ENCODE measurements around the gene MLLT3. TPM values are rescaled to one million over a fixed set of nuclear protein-coding genes. Genes with fewer than 3 reads are reported as not detected.

MLLT3 gene
- total RNA-seq, 1 experiment from 2014 or later: 21.6 TPM

- Histone ChIP-seq H3K4me3 (no peak overlapping the region), H3K36me3 (ENCODE audit: low read depth) (no peaks in the 10 kb centered on the region), H3K27me3 (ENCODE audit: insufficient read depth, low read depth) (no peaks in the 10 kb centered on the region), H2AFZ (no peak overlapping the region), H3K9me2 (ENCODE audit: insufficient read depth) (no peaks in the 10 kb centered on the region), H3K79me2 (ENCODE audit: low read depth) (no peaks in the 10 kb centered on the region), H3K9me3 (ENCODE audit: insufficient read depth, low read depth) (no peaks in the 10 kb centered on the region), H3F3A (ENCODE audit: insufficient read depth, low read depth) (no peaks in the 10 kb centered on the region), H3K4me2 (no peak overlapping the region), H3K27ac (no peak overlapping the region), H4K20me1 (ENCODE audit: insufficient read depth) (no peaks in the 10 kb centered on the region), H3K4me1 (replicated peaks; ENCODE audit: insufficient read depth) (no peaks in the 10 kb centered on the region)
- BruUV-seq (replicated peaks): no TSS peak
- no peak for DNase-seq
- POLR2A ChIA-PET (ENCODE audit: unreplicated experiment): no interaction called here
- no peak for TF ChIP-seq CTCF (conservative IDR thresholded peaks at IDR 0.05)
- no peak for TF ChIP-seq EZH2 (IDR thresholded peaks at IDR 0.05; ENCODE audit: low read depth)
- CTCF ChIA-PET: no interaction called here
- intact Hi-C loops (cut with micrococcal nuclease; ENCODE audit: unreplicated experiment): no loop called here
Observed at GRCh38 chr9:20319241-20319640, 303.1 kb downstream of the MLLT3 start.

GRCh38 chr9:20317701-20318100, 304.6 kb downstream of the MLLT3 start:
- Histone ChIP-seq H3K4me3 (no peak overlapping the region), H3F3A (ENCODE audit: insufficient read depth, low read depth) (no peaks in the 10 kb centered on the region), H3K79me2 (ENCODE audit: low read depth) (no peaks in the 10 kb centered on the region), H3K4me1 (replicated peaks; ENCODE audit: insufficient read depth) (no peaks in the 10 kb centered on the region; the same call in 1 of the 2 replicates), H3K36me3 (ENCODE audit: low read depth) (no peaks in the 10 kb centered on the region), H3K27ac (no peak overlapping the region), H4K20me1 (ENCODE audit: insufficient read depth) (no peaks in the 10 kb centered on the region), H3K9me3 (ENCODE audit: insufficient read depth, low read depth) (no peaks in the 10 kb centered on the region), H3K4me2 (no peak overlapping the region), H2AFZ (no peak overlapping the region), H3K27me3 (ENCODE audit: insufficient read depth, low read depth) (no peaks in the 10 kb centered on the region), H3K9me2 (ENCODE audit: insufficient read depth) (no peaks in the 10 kb centered on the region)
- TF ChIP-seq CTCF (conservative IDR thresholded peaks at IDR 0.05) (no peak), EZH2 (IDR thresholded peaks at IDR 0.05; ENCODE audit: low read depth) (no peak)
- CTCF ChIA-PET: no interaction called here
- POLR2A ChIA-PET (ENCODE audit: unreplicated experiment): no interaction called here
- DNase-seq: no peak
- BruUV-seq (replicated peaks): no TSS peak
- intact Hi-C loops (cut with micrococcal nuclease; ENCODE audit: unreplicated experiment): no loop called here

GRCh38 chr9:20316372-20316771, 305.9 kb downstream of the MLLT3 start:
- Histone ChIP-seq H3K27me3 (ENCODE audit: insufficient read depth, low read depth) (no peaks in the 10 kb centered on the region), H3K36me3 (ENCODE audit: low read depth) (no peaks in the 10 kb centered on the region), H3F3A (ENCODE audit: insufficient read depth, low read depth) (no peaks in the 10 kb centered on the region), H3K4me1 (replicated peaks; ENCODE audit: insufficient read depth) (no peaks in the 10 kb centered on the region; the same call in 1 of the 2 replicates), H3K4me3 (no peak overlapping the region), H3K79me2 (ENCODE audit: low read depth) (no peaks in the 10 kb centered on the region), H2AFZ (no peak overlapping the region), H3K27ac (no peak overlapping the region), H3K9me2 (ENCODE audit: insufficient read depth) (no peaks in the 10 kb centered on the region), H3K9me3 (ENCODE audit: insufficient read depth, low read depth) (no peaks in the 10 kb centered on the region), H3K4me2 (no peak overlapping the region), H4K20me1 (ENCODE audit: insufficient read depth) (no peaks in the 10 kb centered on the region)
- no peak for TF ChIP-seq CTCF (conservative IDR thresholded peaks at IDR 0.05)
- no peak for TF ChIP-seq EZH2 (IDR thresholded peaks at IDR 0.05; ENCODE audit: low read depth)
- POLR2A ChIA-PET (ENCODE audit: unreplicated experiment): no interaction called here
- CTCF ChIA-PET: no interaction called here
- no peak for DNase-seq
- BruUV-seq (replicated peaks): no TSS peak
- intact Hi-C loops (cut with micrococcal nuclease; ENCODE audit: unreplicated experiment): no loop called here
